PFSK-1 (cell line): ENCODE measurements around the gene FMO2.

Experiments used
- FOXP2 ChIP-seq: optimal IDR thresholded peaks from 2 replicates; pipeline ENCODE3; 2011; ENCODE audit warnings: borderline replicate concordance, control low read depth, inconsistent platforms; ENCODE audit not compliant: insufficient read depth; ENCODE audit errors: extremely low read length, extremely low read depth
- POLR2AphosphoS5 ChIP-seq: IDR thresholded peaks from 2 replicates; pipeline ENCODE4 v1.6.1; 2012; ENCODE audit warnings: low read depth, mild to moderate bottlenecking, control low read depth, low read length, moderate library complexity
- REST ChIP-seq, 2 experiments: IDR thresholded peaks; 2 replicates each; pipeline versions ENCODE4 v1.6.1 to v1.8.0; 2011 to 2012; ENCODE audit warnings: low read depth in 2 of 2, low read length in 2 of 2, control low read depth in 1 of 2, inconsistent platforms in 1 of 2, mild to moderate bottlenecking in 1 of 2, moderate library complexity in 1 of 2; ENCODE audit not compliant: insufficient read depth in 1 of 2
- SIN3A ChIP-seq: IDR thresholded peaks from 2 replicates; pipeline ENCODE4 v1.6.1; 2012; ENCODE audit warnings: mild to moderate bottlenecking, low read length, moderate library complexity, borderline replicate concordance; ENCODE audit not compliant: insufficient read depth
- TAF1 ChIP-seq: IDR thresholded peaks from 2 replicates; pipeline ENCODE4 v1.6.1; 2012; ENCODE audit warnings: low read length, control low read depth, borderline replicate concordance; ENCODE audit not compliant: insufficient read depth

FMO2 gene

DNA sequence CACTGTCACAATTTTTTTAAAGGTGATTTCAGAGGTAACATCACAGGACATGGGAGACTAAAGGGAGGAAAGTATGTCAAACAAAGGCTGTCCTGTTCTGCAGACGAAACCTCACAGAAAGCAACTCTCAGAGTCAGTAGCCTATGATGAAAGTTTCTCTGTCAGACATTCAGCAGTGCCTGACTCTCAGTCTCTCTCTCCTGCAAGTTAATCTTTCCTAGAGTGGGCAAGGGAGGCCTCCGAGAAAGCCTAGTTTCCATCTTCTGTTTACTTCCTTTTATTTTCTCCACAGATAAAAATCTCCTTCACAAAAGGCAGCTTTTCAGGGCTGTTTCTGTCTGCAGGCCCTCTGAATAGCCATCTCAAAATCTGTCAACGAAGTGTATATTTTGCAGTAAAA is 24.9 kb upstream of the FMO2 start:
- TF ChIP-seq POLR2AphosphoS5: no peak
- TF ChIP-seq REST (IDR thresholded peaks at IDR 0.05; ENCODE audit: insufficient read depth in 1 of 2, low read depth in 2 of 2, low read length in 2 of 2): no peak
- TF ChIP-seq TAF1: no peak
- no peak for TF ChIP-seq SIN3A
- TF ChIP-seq FOXP2: no peak

DNA sequence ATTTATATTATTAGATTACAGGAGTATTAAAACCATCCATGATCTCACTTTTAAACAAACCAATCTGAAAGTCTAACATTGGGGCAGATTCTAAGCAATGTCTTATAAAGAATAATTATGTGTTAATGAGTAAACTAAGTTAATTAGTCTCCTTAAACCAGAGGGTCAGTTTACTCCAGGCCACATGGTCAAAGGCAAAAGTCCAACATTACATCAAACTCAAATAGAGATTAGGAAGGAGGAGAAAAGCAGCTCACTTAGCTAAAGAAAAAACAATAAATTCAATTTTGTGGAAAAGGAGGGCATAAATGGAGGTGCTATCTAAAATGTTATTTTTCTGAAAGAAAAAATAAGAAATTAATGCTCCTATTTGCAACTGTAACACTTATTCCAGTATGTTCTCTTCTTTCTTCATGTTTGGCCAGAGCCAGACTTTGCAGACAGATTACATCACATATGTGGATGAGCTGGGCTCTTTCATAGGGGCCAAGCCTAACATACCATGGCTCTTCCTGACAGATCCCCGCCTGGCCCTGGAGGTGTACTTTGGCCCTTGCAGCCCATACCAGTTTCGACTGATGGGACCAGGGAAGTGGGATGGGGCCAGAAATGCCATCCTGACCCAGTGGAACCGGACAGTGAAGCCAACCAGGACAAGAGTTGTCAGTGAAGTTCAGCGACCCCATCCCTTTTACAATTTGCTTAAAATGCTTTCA is 24.3 kb upstream of the FMO2 start:
- no peak for TF ChIP-seq FOXP2
- no peak for TF ChIP-seq TAF1
- TF ChIP-seq REST (IDR thresholded peaks at IDR 0.05; ENCODE audit: insufficient read depth in 1 of 2, low read depth in 2 of 2, low read length in 2 of 2): no peak
- no peak for TF ChIP-seq SIN3A
- no peak for TF ChIP-seq POLR2AphosphoS5

DNA sequence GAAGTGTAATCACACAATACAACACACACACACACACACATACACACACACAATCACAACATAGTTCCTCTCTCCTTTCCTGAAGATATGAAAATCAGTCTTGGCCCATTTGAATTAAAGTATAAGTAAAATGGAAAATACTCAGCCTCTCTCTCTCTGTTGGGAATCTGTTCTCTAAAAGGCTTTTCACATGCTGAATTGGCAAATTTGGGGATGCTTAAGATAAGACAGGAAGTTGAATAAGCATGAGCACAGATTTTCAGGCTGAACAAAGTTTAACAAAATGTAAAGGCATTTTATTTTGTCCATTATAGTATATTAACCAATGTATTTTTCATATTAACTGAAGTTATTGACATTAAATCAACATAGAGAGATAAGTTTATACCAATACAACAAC is 23.7 kb upstream of the FMO2 start:
- TF ChIP-seq TAF1: no peak
- no peak for TF ChIP-seq SIN3A
- no peak for TF ChIP-seq POLR2AphosphoS5
- TF ChIP-seq REST (IDR thresholded peaks at IDR 0.05; ENCODE audit: insufficient read depth in 1 of 2, low read depth in 2 of 2, low read length in 2 of 2): no peak
- TF ChIP-seq FOXP2: no peak

GRCh38 chr1:171166361-171166760 is 18.7 kb upstream of the FMO2 start:
- TF ChIP-seq REST (IDR thresholded peaks at IDR 0.05; ENCODE audit: insufficient read depth in 1 of 2, low read depth in 2 of 2, low read length in 2 of 2): no peak
- no peak for TF ChIP-seq POLR2AphosphoS5
- no peak for TF ChIP-seq FOXP2
- TF ChIP-seq SIN3A: no peak
- TF ChIP-seq TAF1: no peak
